GM23248 (cell line): ENCODE data around the gene ADCY5.

ENCODE experiments used
- EZH2 ChIP-seq: fragments of 200-600 bp; sonication (generic); IDR thresholded peaks from 2 replicates; pipeline ENCODE4 v1.6.1; 2018; ENCODE audit warnings: antibody characterized with exemption, mild to moderate bottlenecking; ENCODE audit not compliant: insufficient read depth, poor library complexity, severe bottlenecking
- EZH2phosphoT487 ChIP-seq: fragments of 200-600 bp; sonication (generic); IDR thresholded peaks from 2 replicates; pipeline ENCODE4 v1.6.1; 2018; ENCODE audit warnings: antibody characterized with exemption, moderate library complexity, mild to moderate bottlenecking, low read depth; ENCODE audit not compliant: insufficient read depth

GRCh38 chr3:123365450-123366143 lies 83.3 kb downstream of the ADCY5 start:
- TF ChIP-seq EZH2 (no peak), EZH2phosphoT487 (no peak)
